ENCODE measurements around the gene HK1.

Gene HK1

DNA sequence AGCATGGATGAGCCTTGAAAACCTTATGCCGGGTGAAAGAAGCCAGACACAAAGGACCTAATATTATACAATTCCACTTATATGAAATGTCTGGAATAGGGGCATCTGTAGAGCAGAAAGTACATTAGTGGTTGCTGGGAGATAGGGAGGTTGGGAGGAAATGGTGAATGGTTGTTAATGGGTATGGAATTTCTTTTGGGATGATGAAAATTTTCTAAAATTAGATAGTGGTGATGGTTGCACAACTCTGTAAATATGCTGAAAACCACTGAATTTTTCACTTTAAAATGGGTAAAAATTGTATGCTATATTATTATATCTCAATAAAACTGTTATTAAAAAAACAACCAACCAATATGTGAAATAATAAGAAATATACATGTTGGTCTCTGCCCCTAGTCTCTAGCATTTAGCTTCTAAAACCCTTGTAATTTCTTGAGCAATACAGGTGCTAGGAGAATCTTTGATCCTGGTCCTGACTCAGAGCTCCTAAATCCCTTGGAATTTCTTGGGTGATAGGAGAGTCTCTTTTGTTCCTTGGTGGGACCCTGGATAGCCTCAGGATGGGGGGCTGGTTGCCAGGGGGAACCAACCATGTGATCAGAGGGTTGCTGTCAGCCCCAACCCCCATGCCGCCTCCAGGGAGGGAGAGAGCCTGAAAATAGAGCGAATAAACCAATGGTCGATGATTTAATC lies 74.4 kb downstream of the HK1 start:
- DNase-seq: no peak

DNA sequence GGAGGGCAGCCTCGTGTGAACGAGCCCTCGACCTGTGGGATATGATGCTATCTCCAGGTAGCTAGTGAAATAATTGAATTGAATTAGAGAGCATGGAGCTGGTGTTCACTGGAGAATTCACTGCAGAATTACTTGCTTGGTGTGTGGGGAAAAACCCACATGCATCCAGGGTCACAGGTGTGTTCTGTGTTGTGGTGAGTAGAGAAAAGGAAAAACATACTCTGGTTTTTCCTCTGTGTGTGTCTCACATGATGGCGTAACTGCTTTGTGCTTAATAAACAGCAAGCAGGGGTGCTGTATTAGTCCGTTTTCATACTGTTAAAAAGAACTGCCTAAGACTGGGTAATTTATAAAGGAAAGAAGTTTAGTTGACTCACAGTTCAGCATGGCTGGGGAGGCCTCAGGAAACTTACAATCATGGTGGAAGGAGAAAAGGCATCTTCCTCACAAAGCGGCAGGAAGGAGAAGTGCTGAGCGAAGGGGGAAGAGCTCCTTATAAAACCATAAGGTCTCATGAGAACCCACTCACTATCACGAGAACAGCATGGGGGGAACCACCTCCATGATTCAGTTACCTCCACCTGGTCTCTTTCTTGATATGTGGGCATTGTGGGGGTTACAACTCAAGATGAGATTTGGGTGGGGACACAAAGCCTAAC lies 75.8 kb downstream of the HK1 start:
- DNase-seq: no peak

DNA sequence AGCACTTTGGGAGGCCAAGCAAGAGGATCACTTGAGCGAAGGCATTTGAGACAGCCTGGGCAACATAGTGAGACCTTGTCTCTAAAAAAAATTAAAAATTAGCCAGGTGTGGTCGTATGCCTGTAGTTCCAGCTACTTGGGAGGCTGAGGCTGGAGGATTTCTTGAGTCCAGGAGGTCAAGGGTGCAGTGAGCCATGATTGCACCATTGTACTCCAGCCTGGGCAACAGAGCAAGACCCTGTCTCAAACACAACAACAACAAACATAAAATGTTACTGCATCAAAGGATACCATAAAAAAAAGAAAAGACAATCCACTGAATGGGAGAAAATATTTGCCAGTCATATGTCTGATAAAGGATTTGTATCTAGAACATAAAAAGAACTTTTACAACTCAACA lies 77.9 kb downstream of the HK1 start:
- no peak for DNase-seq

DNA sequence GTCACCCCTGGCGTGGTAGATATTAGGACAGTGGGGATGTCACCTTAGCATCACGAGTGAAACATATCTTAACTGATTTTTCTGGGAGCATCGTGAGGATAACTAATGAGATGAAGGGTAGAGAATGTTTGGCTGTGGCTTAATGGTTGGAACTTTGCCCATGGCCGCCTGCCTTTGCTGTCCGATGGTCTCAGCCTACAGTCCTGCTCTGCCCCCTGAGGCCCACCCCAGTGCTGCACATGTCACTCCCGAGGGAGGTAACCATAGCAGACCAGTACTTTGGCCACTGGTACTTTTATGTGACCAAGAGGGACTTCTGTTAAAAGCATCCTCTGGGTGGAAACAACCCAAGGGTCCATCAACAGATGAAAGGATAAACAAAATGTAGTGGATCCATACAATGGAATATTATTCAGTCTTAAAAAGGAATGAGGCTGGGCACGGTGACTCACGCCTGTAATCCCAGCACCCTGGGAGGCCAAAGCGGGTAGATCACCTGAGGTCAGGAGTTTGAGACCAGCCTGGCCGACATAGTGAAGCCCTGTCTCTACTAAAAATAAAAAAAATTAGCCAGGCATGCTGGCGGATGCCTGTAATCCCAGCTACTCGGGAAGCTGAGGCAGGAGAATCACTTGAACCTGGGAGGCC lies 80.0 kb downstream of the HK1 start:
- DNase-seq: no peak

GRCh38 chr10:69359148-69359547 lies 80.9 kb downstream of the HK1 start:
- DNase-seq: no peak

- DNase-seq: no peak
Observed at GRCh38 chr10:69359594-69359993, 81.3 kb downstream of the HK1 start.

DNA sequence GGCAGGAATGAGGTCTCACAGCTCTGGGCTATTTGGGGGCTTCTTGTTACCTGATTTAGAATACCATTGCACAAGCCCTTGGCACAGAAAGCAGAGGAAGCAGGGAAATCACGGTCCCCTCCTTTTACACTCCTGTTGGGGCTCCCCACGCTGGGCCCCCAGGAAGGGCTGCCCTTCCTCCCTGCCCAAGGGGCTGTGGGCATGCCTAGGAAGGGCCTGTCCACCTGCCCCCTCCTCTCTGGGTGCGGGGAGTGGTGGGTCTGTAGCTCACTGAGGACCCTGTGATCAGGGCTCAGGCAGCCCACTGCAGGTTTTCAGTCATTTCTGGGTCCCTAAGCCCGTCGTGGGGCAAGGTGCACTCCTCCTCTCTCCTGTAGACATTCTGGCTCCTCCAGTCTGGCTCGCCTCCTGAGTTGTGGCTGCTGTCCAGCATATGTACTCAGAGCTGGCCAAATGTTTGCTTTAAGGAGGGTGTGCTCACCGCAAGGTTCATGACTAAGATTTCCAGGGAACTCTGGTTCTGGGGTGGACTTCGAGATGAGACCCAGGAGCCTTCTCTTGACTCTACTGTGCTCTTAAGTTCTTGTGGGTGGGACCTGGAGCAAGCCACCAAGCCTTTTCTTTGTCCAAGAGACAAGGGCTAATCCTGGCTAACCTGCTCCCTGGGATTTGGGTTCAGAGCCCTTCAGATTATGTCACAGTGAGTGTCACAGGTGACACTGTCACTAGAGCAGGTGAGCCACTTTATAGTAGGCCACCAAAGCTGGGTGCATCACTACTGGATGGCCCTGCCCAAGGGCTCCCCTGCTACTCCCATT lies 82.4 kb downstream of the HK1 start:
- no peak for DNase-seq

- no peak for DNase-seq
Observed at GRCh38 chr10:69361303-69361614, 83.0 kb downstream of the HK1 start.

- no peak for DNase-seq
Observed at GRCh38 chr10:69362471-69362954, 84.2 kb downstream of the HK1 start.

GRCh38 chr10:69363666-69364065 lies 85.4 kb downstream of the HK1 start:
- no peak for DNase-seq

DNA sequence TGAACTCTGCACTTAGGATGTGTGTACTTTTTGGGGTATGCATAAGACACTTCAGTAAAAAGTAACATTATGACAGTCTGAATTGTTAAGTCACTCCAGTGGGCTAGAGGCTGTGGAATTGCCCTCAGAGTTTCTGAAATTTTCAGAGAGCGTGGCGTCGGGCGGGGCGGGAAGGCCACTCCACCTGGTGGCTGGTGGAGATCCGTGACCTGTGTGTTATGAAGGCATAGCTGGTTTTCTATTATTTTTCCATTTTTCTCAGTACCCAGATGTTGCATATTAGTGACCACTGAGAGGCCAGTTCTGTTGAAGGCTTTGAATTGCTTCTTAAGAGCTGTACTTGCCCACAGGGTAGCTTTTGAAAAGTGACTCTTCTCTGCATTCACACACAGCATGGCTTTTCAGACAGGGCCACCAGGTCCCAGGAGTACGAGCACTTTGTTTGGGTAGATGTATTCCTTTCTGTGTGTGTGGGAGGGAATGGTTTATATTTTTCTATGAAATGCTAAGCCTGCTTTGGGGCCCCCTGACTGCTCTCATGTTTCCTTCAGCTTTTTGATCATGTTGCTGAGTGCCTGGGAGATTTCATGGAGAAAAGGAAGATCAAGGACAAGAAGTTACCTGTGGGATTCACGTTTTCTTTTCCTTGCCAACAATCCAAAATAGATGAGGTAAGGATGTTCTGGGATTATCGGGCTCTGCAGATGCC lies 86.1 kb downstream of the HK1 start:
- no peak for DNase-seq

GRCh38 chr10:69366738-69367137 lies 88.4 kb downstream of the HK1 start:
- DNase-seq: no peak

- DNase-seq: no peak
Observed at GRCh38 chr10:69367469-69367868, 89.2 kb downstream of the HK1 start.

DNA sequence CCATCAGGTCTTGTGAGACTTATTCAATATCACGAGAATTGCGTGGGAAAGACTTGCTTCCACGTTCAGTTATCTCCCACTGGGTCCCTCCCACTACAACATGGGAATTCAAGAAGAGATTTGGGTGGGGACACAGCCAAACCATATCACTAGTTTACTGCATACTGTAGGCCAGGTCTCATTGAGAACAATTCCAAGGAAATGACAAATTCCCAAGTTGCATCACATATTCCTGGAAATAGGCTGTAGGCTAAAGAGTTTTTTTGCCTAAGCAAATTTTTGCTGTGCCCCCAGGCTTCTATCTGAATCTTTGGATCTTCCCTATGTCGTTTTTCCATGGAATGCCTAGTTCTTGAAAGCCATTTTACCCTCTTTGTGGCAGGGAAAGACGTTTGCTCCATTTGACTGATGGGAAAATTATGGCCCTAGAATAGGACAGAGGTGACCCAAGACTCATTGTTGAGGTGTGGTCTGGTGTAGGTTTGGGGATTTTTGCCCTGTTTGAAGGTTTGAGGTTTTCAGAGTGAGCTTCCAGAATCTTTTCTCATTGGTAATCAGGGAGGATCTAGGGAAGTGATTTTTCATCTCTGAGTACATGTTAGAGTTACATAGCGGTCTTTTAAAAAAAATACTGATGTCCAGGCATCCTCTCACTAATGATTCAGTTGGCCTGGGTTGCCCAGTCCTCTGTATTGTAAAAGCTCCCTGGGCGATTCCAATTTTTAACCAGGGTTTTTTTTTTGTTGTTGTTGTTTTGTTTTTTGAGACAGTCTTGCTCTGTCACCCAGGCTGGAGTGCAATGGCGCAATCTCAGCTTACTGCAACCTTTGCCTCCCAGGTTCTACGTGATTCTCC lies 94.1 kb downstream of the HK1 start:
- no peak for DNase-seq

GRCh38 chr10:69374242-69374641 lies 95.9 kb downstream of the HK1 start:
- no peak for DNase-seq

GRCh38 chr10:69374931-69375306 lies 96.6 kb downstream of the HK1 start:
- DNase-seq: no peak

- DNase-seq: no peak
Observed at GRCh38 chr10:69375307-69376151, 97.2 kb downstream of the HK1 start.

GRCh38 chr10:69376662-69377061 lies 98.4 kb downstream of the HK1 start:
- no peak for DNase-seq

- no peak for DNase-seq
Observed at GRCh38 chr10:69377191-69377590, 98.9 kb downstream of the HK1 start.

- no peak for DNase-seq
Observed at GRCh38 chr10:69377933-69378332, 99.6 kb downstream of the HK1 start.

GRCh38 chr10:69379800-69380199 lies 101.5 kb downstream of the HK1 start:
- no peak for DNase-seq
